ENCODE data around the gene CAPN9.
A peak's percentile ranks its signal among the peaks of the same experiment; 100 is the strongest.

- peak; percentile 19 for TF ChIP-seq CTCF (IDR thresholded peaks at IDR 0.05; ENCODE audit: low read depth, low read length)
- no peak for TF ChIP-seq POLR2A (IDR thresholded peaks at IDR 0.05; ENCODE audit: extremely low read depth, insufficient read length)
- no peak for TF ChIP-seq MYC (IDR thresholded peaks at IDR 0.05; ENCODE audit: low read depth, low read length)
- TF ChIP-seq MAX (IDR thresholded peaks at IDR 0.05; ENCODE audit: low read depth, low read length), result no peak
Observed at GRCh38 chr1:230797942-230798365, 50.8 kb downstream of the CAPN9 start.

Data from NB4 (cell line).